T-helper 2 cell (primary cell): ENCODE measurements around the gene C10orf105.

Experiments
- DNase-seq, 5 experiments: peaks; one replicate each; pipeline versions ENCODE4 v3.0.0 to v3.0.0-alpha.2; 2012 to 2022
- total RNA-seq, 2 donors: gene quantifications; one replicate each; lab custom pipeline; 2026; lab: John Stamatoyannopoulos, UW

The C10orf105 gene, protein sequence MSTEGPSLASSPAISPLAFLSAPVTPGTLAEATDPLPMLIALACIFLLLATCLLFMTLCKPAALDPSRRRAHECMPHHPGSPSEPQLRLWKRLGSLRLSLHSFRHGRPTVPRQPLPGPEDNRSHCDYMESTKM
- total RNA-seq = 0.31 to 1.0 reads per million in 2 donors

GRCh38 chr10:71719464-71720201 lies at the start of gene C10orf105:
Gene C10orf105, minus strand, starts transcription at chr10:71719778. Its CDS starts 3,441 bp downstream, at chr10:71716337.
- DNase-seq = no peak

GRCh38 chr10:71767420-71768035 lies 48.0 kb upstream of the C10orf105 start:
- DNase-seq = no peak

DNA sequence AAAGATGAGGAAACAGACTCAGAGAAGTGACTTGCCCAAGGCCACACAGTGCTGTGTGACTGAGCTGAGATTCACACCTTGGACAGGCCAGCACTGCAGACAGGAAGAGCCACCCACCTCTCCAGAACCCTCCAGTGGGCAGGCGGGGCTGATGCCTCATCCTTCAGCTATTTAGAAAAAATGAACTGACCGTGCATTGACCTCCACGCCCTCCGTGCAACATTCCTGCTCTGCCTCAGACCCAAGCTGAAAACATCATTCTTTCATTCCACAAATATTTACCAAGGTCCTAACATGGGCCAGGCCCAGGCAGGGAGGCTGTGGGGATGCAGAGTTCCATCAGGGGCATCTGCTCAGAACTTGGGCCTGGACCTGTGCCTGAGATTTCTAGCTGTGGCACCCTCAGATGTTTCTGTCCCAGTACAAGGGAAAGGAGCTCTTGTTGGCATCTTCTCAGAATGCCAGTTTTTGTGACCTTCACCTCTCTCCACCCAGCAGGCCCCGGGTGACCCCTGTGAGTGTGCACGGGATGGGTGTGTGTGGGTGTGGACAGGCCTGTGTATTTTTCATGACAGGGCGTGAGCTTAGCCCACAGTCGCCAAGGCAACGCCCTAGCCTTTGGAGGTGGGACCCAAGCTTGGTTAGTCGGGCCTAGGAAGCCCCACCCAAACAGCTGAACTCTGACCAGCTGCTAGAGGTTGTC lies 47.3 kb upstream of the C10orf105 start:
- DNase-seq = no peak

DNA sequence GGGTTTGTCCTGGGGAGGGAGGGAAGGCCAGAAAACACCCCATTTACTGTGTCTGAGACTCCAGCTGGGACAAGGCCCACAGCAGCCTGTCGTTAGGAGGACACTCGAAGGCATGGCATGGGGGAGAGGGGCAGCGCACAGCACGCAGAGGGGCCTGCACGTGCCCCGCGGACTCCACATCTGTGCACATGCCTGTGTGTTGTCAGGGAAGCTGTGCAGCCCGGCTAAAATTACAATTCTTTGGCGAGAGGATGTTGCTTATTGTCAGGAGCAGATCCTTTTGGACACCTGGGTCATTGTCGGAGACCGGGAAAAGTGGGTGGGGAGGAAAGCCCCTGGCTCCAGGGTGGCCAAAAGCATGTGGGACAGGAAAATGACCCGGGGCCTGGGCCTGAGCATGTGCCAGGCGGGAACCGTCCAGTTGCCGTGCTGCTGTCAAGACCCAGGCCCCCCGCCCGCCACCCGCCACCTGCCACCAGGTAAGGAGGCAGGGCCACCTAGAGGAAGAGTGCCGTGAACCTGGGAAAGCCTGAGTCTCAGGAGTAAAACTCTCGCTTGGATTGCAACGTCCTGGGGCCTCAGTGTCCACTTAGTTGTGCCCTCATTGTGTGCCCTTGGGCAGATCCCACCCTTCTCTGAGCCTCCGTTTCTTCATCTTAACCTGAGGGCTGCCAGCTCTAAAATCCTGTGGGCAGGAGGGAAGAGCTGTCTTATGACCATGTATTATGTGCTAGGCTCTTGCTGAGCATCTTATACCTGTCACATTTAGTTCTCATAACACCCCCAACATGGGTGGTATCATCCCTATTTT lies 46.5 kb upstream of the C10orf105 start:
- DNase-seq = no peak

DNA sequence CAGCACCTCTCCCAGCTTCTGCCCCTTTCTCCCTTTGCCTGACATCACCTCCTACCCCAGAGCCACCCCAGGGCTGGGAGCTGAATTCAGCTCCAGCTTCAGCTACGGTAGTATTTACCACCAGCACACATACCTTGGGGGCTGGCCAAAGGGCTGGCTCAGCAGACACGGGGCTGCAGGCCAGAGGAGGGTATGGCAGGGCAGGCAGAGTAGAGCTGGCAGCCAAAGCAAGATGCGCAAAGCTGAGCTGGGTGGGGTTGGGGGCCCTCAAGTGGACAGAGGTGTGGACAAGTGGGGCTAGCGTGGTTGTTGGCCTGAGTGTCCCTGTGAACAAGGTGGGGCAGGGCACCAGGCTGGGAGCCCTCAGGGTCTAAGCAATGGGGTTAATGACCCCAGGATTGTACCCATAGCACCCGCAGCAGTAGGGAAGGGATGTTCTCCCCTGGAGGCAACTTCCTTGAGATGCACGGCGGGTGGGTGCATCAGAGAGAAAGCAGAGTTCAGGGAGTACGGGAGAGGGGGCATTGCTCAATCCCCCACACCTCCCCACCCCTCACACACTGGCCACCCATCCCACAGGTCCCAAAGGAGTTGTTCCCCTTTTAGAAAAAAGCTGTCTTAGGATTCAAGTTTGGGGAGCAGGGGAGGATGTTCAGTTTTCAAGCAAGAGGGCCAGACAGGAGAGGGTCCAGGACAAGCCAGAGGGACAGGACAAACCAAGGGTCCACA lies 45.8 kb upstream of the C10orf105 start:
- no peak for DNase-seq

- DNase-seq = no peak
Observed at GRCh38 chr10:71763352-71764127, 44.0 kb upstream of the C10orf105 start.

DNA sequence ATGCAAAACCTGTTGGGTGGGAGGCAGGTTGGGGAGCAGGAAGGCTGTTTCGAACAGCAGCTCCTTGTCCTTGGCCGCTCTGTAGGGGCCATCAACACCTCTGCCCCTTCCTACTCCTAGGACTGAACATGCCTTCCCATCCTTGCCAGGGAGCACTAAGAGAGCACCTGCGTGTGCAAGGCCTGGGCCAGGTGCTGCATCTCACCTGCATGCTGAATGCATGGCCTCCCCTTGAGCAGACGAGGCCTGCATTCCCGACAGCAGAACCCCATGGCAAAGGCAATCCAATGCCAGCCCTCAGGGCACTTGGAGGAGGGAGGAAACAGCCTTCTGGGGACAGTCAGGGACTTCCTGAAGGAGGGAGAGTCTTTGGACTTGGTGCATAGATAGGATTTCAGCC lies 42.7 kb upstream of the C10orf105 start:
- DNase-seq = no peak

DNA sequence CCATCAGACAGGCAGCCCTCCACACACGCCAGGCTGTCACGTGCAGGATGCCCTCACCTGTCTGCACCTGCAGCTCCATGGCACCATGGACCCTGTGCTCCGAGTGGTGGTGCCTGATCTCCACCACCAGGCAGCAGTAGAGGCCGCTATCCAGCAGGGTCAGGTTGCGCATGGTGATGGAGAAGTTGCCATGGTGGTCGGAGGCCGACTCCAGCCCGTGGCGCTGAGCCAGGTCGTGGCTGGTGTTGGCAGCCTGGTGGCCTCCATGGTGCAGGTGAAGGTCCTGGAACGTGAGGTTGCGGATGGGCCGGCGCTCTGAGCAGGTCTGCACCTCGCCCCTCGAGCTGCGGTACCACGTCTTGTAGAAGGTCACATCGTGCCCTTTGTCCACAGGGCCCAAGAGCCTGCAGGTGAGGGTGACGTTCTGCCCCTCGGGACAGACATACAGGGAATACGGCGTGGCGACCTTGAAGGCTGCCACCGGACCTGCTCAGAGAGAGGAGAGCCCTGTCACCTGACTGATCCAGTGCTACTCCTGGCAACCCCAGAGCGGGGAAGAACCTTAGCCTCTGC lies 42.0 kb upstream of the C10orf105 start:
- no peak for DNase-seq

DNA sequence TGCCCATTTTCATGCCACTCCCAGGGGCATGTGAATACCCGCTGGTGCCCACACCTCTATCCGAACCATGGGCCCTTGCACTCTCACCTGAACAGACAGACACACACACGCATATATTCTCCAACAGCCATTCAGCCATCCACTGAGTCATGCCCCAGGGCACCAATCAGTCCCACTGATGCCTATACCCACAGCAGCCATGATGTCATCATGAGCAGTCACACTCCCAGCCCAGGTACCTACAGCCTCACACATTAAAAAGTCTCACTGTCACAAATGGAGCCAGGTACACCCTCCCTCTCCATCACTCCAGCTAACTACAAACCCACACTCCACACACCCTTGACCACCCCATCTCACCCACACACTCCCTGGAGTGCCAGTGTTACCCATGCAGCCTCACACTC lies 41.5 kb upstream of the C10orf105 start:
- peak in 2 of 5 experiments; percentile 30 to 35 for DNase-seq

- no peak for DNase-seq
Observed at GRCh38 chr10:71757399-71757922, 37.9 kb upstream of the C10orf105 start.

GRCh38 chr10:71756311-71757191 lies 37.0 kb upstream of the C10orf105 start:
- DNase-seq = peak in 2 of 5 experiments; percentile 63 to 74

DNA sequence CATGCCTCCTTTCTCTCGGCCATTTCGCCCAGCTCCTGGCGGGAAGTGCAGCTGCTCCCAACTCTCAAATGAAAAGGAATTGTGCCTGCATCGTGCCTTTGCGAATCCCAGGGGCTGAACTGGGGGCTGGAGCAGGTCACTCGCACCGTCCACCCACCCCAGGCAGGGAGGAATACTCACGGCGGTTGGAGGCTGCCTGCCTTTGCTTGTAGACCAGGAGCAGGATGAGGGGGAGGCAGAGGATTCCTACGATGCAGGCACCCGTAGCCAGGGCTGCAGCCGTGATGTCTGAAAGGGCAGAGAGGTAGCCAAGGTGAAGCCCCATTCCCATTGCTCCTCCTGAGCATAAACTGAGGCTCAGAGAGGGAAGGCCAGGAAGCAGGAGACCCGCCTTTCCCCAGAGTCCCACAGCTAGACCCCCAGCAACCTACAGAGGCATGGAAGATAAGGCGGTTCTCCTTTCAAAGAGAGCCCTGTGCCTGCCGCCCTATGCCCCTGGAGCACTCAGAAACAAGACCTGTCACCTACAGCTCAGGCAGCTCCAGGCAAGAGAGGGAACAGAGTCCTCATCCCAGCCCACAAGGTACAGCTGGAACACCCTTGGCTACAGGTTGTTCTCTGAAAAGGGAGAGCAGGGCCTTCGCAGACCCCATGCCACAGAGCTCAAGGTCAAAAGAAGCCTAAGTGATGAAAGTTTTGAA lies 35.8 kb upstream of the C10orf105 start:
- no peak for DNase-seq

- no peak for DNase-seq
Observed at GRCh38 chr10:71754562-71754961, 35.0 kb upstream of the C10orf105 start.

DNA sequence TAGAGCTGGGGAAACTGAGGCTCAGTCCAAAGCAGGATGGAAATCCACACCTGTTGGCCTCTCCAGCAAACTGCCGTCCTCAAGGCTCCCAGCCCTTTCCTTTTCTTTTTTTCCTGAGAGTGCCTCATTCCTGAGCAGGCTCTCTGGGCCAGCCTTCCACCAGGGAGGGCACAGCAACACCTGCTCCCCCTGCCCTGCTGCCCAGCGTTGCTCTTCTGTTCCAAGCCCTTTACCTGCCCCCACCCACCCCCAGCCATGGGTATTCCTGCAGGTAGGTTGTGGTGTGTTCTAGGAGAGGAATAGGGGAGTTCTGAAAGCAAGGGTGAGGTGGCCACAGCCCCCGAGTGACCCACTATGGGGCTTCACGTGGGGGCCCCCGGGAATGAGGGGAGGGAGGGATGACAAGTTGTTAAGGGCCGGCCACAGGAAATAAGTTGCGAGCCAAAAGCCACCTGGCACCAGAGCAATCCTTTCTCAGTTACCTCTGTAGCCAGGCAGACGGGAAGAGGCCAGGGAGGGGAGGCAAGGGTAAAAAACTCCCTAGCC lies 34.5 kb upstream of the C10orf105 start:
- no peak for DNase-seq

DNA sequence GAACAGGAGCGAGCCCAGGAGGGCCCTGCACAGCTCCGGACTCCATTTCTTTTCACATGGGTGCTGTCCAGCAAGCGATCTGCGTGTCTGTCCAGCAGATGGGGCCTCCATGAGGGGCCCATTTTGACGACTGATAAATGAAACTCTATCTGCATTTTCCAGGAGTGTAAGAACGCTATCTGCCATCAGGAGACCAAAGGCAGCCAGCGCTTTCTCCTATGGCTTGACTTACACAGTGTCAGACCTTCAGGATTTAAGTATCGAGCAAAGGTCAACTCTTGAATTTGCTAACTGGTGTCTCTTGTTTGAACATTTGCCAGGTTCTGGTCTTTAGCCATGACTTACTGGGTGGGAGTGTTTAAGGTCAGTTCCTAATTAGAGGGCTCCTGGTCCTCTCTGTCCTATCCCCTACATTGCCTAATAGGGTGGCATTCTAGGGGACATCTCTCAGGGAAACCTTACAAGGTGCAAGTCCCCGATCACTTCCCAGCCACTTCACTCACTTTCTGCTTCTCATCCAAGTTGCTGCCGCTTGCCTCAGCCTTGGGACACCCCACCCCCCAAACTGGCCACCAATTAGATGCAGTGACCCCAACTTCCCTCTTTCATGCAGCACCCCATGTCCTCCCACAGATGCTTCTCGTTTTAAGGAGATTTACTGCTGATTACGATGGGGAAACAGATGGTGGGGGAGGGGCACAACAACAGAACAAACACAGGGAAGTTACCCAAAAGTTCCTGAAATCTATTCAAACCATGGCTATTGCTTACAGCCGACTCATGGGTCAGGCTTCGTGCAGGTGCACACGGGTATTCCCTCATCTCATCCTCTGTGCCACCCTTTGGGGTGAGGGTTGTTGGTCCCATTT lies 33.7 kb upstream of the C10orf105 start:
- DNase-seq = no peak

- no peak for DNase-seq
Observed at GRCh38 chr10:71752391-71753090, 33.0 kb upstream of the C10orf105 start.
